ENCODE results near the gene VSTM4.

The VSTM4 gene

DNA sequence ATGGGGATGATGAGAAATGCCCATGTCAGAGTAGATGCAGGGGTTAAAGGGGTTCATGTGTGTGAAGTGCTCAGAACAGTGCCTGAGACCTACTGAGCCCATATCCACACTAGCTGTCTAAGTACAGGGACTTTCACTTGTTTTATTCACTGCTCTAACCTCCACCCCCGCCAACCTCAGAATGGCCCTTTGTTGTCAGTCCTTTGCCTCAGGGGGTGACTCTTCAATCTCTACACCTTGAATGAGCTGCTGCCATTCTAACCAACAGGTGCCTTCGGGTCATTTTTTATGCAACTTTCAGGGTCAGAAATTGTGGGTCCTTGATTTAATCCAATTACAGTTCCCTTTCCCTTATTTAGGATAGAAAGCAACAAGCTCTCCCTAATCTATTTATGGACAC is 26.2 kb downstream of the VSTM4 start:
- Histone ChIP-seq H3K4me2 (ENCODE audit: low read length) (no peak overlapping the region), H3K9me3 (ENCODE audit: control insufficient read depth, insufficient read depth, low read length) (0 out of 2 replicates have a peak, but pooled peaks cover 3% of the 10 kb centered on the region), H4K20me1 (ENCODE audit: control insufficient read depth, insufficient read depth, low read depth, low read length) (no peaks in the 10 kb centered on the region), H3K4me1 (ENCODE audit: control insufficient read depth, low read length) (no peaks in the 10 kb centered on the region), H3K9me2 (replicated peaks; ENCODE audit: control insufficient read depth, low read length) (no peaks in the 10 kb centered on the region), H3K4me3 (ENCODE audit: low read length) (no peak overlapping the region), H3K27ac (ENCODE audit: low read depth, low read length) (no peak overlapping the region), H3K36me3 (ENCODE audit: control insufficient read depth, low read length) (no peaks in the 10 kb centered on the region), H3K27me3 (ENCODE audit: control insufficient read depth, low read length) (0 out of 2 replicates have a peak, but pooled peaks cover 3% of the 10 kb centered on the region), H3K79me2 (ENCODE audit: control insufficient read depth, low read length) (no peaks in the 10 kb centered on the region), H3F3A (ENCODE audit: control insufficient read depth, insufficient read depth) (no peaks in the 10 kb centered on the region)
- TF ChIP-seq EZH2phosphoT487 (IDR thresholded peaks at IDR 0.05; ENCODE audit: borderline replicate concordance, low read length), result no peak
- TF ChIP-seq, protein P1, sequence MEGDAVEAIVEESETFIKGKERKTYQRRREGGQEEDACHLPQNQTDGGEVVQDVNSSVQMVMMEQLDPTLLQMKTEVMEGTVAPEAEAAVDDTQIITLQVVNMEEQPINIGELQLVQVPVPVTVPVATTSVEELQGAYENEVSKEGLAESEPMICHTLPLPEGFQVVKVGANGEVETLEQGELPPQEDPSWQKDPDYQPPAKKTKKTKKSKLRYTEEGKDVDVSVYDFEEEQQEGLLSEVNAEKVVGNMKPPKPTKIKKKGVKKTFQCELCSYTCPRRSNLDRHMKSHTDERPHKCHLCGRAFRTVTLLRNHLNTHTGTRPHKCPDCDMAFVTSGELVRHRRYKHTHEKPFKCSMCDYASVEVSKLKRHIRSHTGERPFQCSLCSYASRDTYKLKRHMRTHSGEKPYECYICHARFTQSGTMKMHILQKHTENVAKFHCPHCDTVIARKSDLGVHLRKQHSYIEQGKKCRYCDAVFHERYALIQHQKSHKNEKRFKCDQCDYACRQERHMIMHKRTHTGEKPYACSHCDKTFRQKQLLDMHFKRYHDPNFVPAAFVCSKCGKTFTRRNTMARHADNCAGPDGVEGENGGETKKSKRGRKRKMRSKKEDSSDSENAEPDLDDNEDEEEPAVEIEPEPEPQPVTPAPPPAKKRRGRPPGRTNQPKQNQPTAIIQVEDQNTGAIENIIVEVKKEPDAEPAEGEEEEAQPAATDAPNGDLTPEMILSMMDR (IDR thresholded peaks at IDR 0.05; ENCODE audit: low read depth, low read length, poor library complexity, severe bottlenecking), result no peak

DNA sequence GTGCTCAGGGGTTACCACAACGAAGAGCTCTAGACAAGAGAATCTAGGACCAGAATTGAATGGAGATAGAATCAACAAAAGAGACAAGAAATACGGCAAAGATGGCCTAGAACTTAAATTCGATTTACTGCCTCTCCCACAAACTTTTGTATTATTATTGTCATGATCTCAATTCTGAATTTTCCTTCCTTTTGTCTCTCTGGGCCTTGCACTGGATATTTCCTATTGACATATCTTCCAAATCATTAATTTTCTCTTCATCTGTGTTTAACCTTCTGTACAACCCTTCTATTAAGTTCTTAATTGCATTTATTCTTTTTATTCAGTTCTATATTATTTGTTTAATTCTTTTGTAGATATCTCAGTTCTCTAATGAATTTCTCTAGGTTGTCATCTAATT is 28.4 kb downstream of the VSTM4 start:
- no peaks in the 10 kb centered on the region for H4K20me1 ChIP-seq (ENCODE audit: control insufficient read depth, insufficient read depth, low read depth, low read length)
- 0 out of 2 replicates have a peak, but pooled peaks cover 3% of the 10 kb centered on the region for H3K27me3 ChIP-seq (ENCODE audit: control insufficient read depth, low read length)
- no peaks in the 10 kb centered on the region for H3K9me2 ChIP-seq (replicated peaks; ENCODE audit: control insufficient read depth, low read length)
- 0 out of 2 replicates have a peak, but pooled peaks cover 3% of the 10 kb centered on the region for H3K9me3 ChIP-seq (ENCODE audit: control insufficient read depth, insufficient read depth, low read length)
- no peaks in the 10 kb centered on the region for H3F3A ChIP-seq (ENCODE audit: control insufficient read depth, insufficient read depth)
- no peaks in the 10 kb centered on the region for H3K36me3 ChIP-seq (ENCODE audit: control insufficient read depth, low read length)
- no peaks in the 10 kb centered on the region for H3K4me1 ChIP-seq (ENCODE audit: control insufficient read depth, low read length)
- no peak overlapping the region for H3K4me2 ChIP-seq (ENCODE audit: low read length)
- no peak overlapping the region for H3K4me3 ChIP-seq (ENCODE audit: low read length)
- no peaks in the 10 kb centered on the region for H3K79me2 ChIP-seq (ENCODE audit: control insufficient read depth, low read length)
- H3K27ac ChIP-seq (ENCODE audit: low read depth, low read length), result no peak overlapping the region
- TF ChIP-seq EZH2phosphoT487 (IDR thresholded peaks at IDR 0.05; ENCODE audit: borderline replicate concordance, low read length), result no peak
- TF ChIP-seq, protein P1 (IDR thresholded peaks at IDR 0.05; ENCODE audit: low read depth, low read length, poor library complexity, severe bottlenecking), result no peak

DNA sequence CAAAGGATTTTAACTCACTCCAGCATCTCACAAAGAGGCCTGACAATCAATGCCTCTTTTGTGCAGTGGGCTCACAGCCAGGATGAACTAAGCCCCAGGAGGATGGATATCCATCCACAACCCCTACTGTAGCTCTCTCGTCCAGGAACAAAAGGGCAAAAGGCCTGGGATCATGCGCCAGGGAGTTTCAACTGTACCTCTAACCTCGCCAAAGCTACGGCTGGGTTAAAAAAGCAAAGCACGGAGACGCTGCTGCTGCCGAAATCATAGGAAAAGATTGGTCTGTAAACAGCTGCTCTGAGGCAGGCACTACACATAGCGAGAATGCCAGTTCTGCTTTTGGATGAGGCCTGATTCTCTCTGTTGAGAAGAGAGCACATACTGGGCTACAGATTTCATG is 32.1 kb downstream of the VSTM4 start:
- no peaks in the 10 kb centered on the region for H3K9me2 ChIP-seq (replicated peaks; ENCODE audit: control insufficient read depth, low read length)
- no peaks in the 10 kb centered on the region for H3K36me3 ChIP-seq (ENCODE audit: control insufficient read depth, low read length)
- no peaks in the 10 kb centered on the region for H4K20me1 ChIP-seq (ENCODE audit: control insufficient read depth, insufficient read depth, low read depth, low read length)
- peaks cover 7% of the 10 kb centered on the region for H3K27me3 ChIP-seq (ENCODE audit: control insufficient read depth, low read length)
- H3K9me3 ChIP-seq (ENCODE audit: control insufficient read depth, insufficient read depth, low read length), result 0 out of 2 replicates have a peak, but pooled peaks cover 3% of the 10 kb centered on the region
- no peak overlapping the region for H3K27ac ChIP-seq (ENCODE audit: low read depth, low read length)
- H3K4me2 ChIP-seq (ENCODE audit: low read length), result no peak overlapping the region
- no peak for TF ChIP-seq EZH2phosphoT487 (IDR thresholded peaks at IDR 0.05; ENCODE audit: borderline replicate concordance, low read length)
- TF ChIP-seq, protein P1 (IDR thresholded peaks at IDR 0.05; ENCODE audit: low read depth, low read length, poor library complexity, severe bottlenecking), result no peak
- H3K4me3 ChIP-seq (ENCODE audit: low read length), result no peak overlapping the region
- no peaks in the 10 kb centered on the region for H3K79me2 ChIP-seq (ENCODE audit: control insufficient read depth, low read length)
- H3K4me1 ChIP-seq (ENCODE audit: control insufficient read depth, low read length), result no peaks in the 10 kb centered on the region
- H3F3A ChIP-seq (ENCODE audit: control insufficient read depth, insufficient read depth), result no peaks in the 10 kb centered on the region

Data from DOHH2 (cell line).